MCF 10A (cell line): ENCODE measurements around the gene ATP6V1B1. TPM values are rescaled to one million over a fixed set of nuclear protein-coding genes. Genes with fewer than 3 reads are reported as not detected.
A peak's percentile ranks its signal among the peaks of the same experiment; 100 is the strongest.

Experiments used
- BruUV-seq: library from RNA; stranded (reverse); fragments of 400-500 nt; replicated peaks from 2 replicates; lab custom pipeline; 2021; lab: Mats Ljungman, UMichigan
- CTCF ChIA-PET: fragments of 300-600 bp; sonication (Branson Sonifier 250); formaldehyde crosslinking; extraction: SDS; loops from one replicate; lab custom pipeline; 2021; ENCODE audit warnings: antibody characterized with exemption, inconsistent platforms; lab: Yijun Ruan, JAX
- POLR2A ChIA-PET: fragments of 300-600, 350-650 bp; sonication (Branson Sonifier 250); formaldehyde crosslinking; extraction: SDS; loops from one replicate; lab custom pipeline; 2020; ENCODE audit warnings: antibody characterized with exemption, inconsistent platforms; lab: Yijun Ruan, JAX
- DNase-seq: peaks from one replicate; pipeline ENCODE4 v3.0.0-alpha.2; 2018; ENCODE audit not compliant: unreplicated experiment
- H3K27ac Mint-ChIP-seq: one replicate; pipeline ENCODE4 v1.8.0; 2022; ENCODE audit warnings: mild to moderate bottlenecking, low read depth, mixed read lengths; ENCODE audit not compliant: unreplicated experiment
- H3K27me3 Mint-ChIP-seq: one replicate; pipeline ENCODE4 v1.8.0; 2022; ENCODE audit warnings: mixed read lengths; ENCODE audit not compliant: insufficient read depth, unreplicated experiment
- H3K36me3 Mint-ChIP-seq: one replicate; pipeline ENCODE4 v1.8.0; 2022; ENCODE audit warnings: mild to moderate bottlenecking, moderate library complexity, mixed read lengths; ENCODE audit not compliant: insufficient read depth, unreplicated experiment
- H3K4me1 Mint-ChIP-seq: one replicate; pipeline ENCODE4 v1.8.0; 2022; ENCODE audit warnings: mixed read lengths; ENCODE audit not compliant: insufficient read depth, unreplicated experiment
- H3K4me3 Mint-ChIP-seq: one replicate; pipeline ENCODE4 v1.8.0; 2022; ENCODE audit warnings: mild to moderate bottlenecking, moderate library complexity, mixed read lengths; ENCODE audit not compliant: unreplicated experiment
- H3K9me3 Mint-ChIP-seq: one replicate; pipeline ENCODE4 v1.8.0; 2022; ENCODE audit warnings: mixed read lengths; ENCODE audit not compliant: unreplicated experiment
- CTCF ChIP-seq: fragments of 200-600 bp; IDR thresholded peaks from one replicate; pipeline ENCODE4 v1.8.0; 2022; ENCODE audit warnings: antibody characterized with exemption, mild to moderate bottlenecking; ENCODE audit not compliant: unreplicated experiment
- intact Hi-C: fragments of 100-400 bp; cut with micrococcal nuclease; formaldehyde crosslinking; loops from 2 replicates; pipeline ENCODE4 v1.14.1; 2022
- total RNA-seq: library from RNA; stranded (reverse); gene quantifications from 2 replicates; pipeline ENCODE4 v1.2.3, GENCODE V29; 2022

ATP6V1B1 gene
- total RNA-seq, 1 experiment from 2014 or later = not detected

DNA sequence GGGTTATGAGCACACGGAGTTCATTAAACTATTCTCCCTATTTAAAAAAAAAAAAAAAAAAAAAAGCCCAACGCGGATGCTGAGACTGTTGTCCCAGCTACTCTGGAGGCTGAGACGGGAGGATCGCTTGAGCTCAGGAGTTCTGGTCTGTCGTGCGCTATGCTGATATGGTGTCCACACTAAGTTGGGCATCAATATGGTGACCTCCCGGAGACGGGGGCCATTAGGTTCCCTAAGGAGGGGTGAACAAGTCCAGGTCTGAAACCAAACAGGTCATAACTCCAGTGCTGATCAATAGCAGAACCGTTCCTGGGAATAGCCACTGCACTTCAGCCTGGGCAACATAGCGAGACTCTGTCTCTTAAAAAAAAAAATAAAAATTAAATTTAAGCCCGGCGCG lies 29.8 kb downstream of the ATP6V1B1 start:
- Mint-ChIP-seq H3K27ac (no peak overlapping the region), H3K27me3 (peaks cover 51% of the 10 kb centered on the region), H3K36me3 (no peaks in the 10 kb centered on the region), H3K9me3 (no peaks in the 10 kb centered on the region), H3K4me1 (no peaks in the 10 kb centered on the region), H3K4me3 (peak overlapping the region; percentile 63)
- POLR2A ChIA-PET = interaction anchor here (0.7 to 1.7 kb wide), 2 partner anchors 12 to 100 kb away, joined by 3 to 4 read pairs; partner anchors contain the start of gene ANKRD53
- DNase-seq = no peak
- intact Hi-C loops = no loop called here
- no peak for TF ChIP-seq CTCF
- no TSS peak for BruUV-seq
- CTCF ChIA-PET = interaction anchor here (0.7 to 2.9 kb wide), 7 partner anchors 8 to 673 kb away, joined by 3 to 13 read pairs (median 4); no protein-coding TSS in a partner anchor

GRCh38 chr2:70966681-70967080 lies 31.0 kb downstream of the ATP6V1B1 start:
- DNase-seq = no peak
- no peaks in the 10 kb centered on the region for H3K4me1 Mint-ChIP-seq
- TF ChIP-seq CTCF = no peak
- ChIA-PET CTCF (interaction anchor here (0.6 to 2.9 kb wide), 8 partner anchors 10 to 309 kb away, joined by 3 to 13 read pairs (median 6); partner anchors contain the start of gene ANKRD53), POLR2A (no interaction called here)
- no peaks in the 10 kb centered on the region for H3K36me3 Mint-ChIP-seq
- H3K9me3 Mint-ChIP-seq = no peaks in the 10 kb centered on the region
- no peak overlapping the region for H3K27ac Mint-ChIP-seq
- BruUV-seq = no TSS peak
- intact Hi-C loops = no loop called here
- H3K27me3 Mint-ChIP-seq = peaks cover 61% of the 10 kb centered on the region
- no peak overlapping the region for H3K4me3 Mint-ChIP-seq

DNA sequence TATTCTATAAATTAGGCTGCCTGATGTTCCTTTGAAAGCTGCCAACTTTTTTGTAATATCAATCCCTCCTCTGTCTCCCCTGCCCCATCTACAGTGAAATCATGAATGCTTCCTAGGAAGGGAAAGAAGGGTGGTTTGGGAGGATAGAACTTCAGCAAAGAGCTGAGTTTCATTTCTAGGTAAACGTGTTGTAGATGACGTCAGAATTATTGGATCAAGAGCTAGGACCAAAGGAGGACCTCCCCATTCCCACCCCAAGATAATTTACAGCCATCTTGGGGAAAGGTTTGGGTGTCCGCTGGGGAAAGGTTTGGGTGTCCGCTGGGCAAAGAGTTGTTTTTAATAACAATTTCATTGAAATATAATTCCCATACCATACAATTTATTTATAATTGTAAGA lies 31.5 kb downstream of the ATP6V1B1 start:
- intact Hi-C loops = no loop called here
- Mint-ChIP-seq H3K4me3 (no peak overlapping the region), H3K27ac (no peak overlapping the region), H3K4me1 (no peaks in the 10 kb centered on the region), H3K9me3 (no peaks in the 10 kb centered on the region), H3K27me3 (peaks cover 61% of the 10 kb centered on the region), H3K36me3 (no peaks in the 10 kb centered on the region)
- ChIA-PET POLR2A (no interaction called here), CTCF (interaction anchor here (0.6 to 2.9 kb wide), 4 partner anchors 10 to 104 kb away, joined by 3 to 13 read pairs (median 8); no protein-coding TSS in a partner anchor)
- no peak for TF ChIP-seq CTCF
- DNase-seq = no peak
- BruUV-seq = no TSS peak

- H3K36me3 Mint-ChIP-seq = no peaks in the 10 kb centered on the region
- peaks cover 17% of the 10 kb centered on the region for H3K4me1 Mint-ChIP-seq
- H3K4me3 Mint-ChIP-seq = no peak overlapping the region
- H3K27me3 Mint-ChIP-seq = peaks cover 56% of the 10 kb centered on the region
- no TSS peak for BruUV-seq
- no peak overlapping the region for H3K27ac Mint-ChIP-seq
- ChIA-PET POLR2A (no interaction called here), CTCF (interaction anchor here (0.8 to 1.2 kb wide), 4 partner anchors 10 to 113 kb away, joined by 3 to 4 read pairs (median 4); no protein-coding TSS in a partner anchor)
- TF ChIP-seq CTCF = no peak
- H3K9me3 Mint-ChIP-seq = no peaks in the 10 kb centered on the region
- intact Hi-C loops = no loop called here
- DNase-seq = no peak
Measured at GRCh38 chr2:70974592-70974991, 38.9 kb downstream of the ATP6V1B1 start.
